HTERT RPE-1 (cell line): ENCODE results near the gene HNRNPA3.
"Not testable (repeated sequence)": the region's sequence is repeated elsewhere in the genome, so short reads cannot be mapped to it uniquely, and the experiment has no call there.

Source experiments
- in situ Hi-C: fragments of 300-500 bp; cut with MboI; formaldehyde crosslinking; loops from 4 replicates; pipeline ENCODE4 v1.14.3; 2020; ENCODE audit warnings: low sequenced_read_pairs

The HNRNPA3 gene

DNA sequence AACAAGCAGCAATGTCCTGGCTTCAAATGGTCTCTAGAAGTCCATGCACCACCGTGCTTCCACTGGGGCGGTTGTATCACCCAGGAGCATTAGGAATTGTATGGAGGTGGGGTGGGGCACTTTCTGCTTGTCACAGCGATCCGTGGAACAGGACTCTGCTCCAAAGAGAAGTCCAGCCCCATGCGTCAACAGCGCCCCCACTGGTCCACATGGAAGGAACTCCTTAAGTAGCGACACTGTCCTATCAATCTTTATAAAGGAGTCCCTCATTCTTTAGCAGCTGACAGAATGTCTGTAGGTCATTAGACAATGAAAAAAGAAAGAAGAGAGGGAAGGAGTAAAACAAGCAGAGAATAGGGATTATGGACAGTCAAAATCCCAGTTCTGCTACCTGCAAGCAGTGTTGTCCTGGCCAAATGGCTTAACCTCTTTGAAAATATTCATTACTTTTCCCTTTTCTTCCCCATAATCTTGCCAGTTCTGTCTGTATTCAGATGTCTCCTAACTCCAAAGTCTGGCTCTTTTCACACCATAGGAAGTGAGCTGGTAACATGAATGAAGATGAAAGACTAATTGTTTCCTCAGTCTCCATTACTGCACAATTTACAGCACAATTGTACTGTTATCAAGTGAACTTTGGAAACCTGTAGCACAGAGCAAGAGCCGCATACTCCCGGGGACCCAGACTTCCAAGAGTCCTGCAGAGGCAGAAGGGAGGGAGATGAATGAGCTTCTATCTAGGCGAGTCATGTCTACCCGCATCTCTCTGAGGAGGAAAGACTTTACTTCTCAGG, 42.0 kb downstream of the HNRNPA3 start:
- in situ Hi-C loops, result no loop called here

DNA sequence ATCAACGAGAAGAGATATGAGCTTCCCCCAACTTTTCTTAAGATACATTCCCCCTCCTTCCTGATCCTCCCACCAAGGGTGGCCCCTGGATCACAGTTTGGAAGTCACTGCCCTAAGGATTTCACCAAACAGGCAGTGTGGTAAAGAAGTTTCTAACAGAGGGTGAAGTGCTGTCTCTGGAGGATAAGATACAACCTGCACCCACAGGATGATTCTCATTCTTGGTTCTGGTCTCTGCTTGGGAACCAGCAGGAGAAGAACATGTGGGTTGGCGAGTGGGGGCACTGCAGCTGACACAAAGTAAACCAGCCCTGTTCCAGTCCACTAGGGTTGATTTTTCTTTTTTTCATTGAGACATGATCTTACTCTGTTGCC, 42.6 kb downstream of the HNRNPA3 start:
- in situ Hi-C loops, result no loop called here

DNA sequence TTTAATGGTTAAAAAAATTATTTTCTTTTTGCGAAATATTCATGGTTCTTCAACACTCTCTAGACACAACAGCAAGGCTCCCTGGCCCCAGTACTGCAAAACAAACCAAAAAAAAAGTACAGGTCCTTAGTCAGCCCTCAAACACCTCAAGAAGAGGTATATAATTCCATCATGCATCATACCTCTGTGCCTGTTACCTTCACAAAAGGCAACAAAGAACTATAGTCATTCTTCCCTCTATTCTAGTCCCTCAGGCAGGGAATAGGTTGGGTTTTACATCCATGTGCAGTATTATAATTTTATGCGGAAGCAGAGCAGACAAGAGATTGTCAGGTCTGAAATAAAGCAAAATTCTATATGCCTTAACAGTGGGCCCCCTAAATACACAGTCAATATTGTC, 43.4 kb downstream of the HNRNPA3 start:
- in situ Hi-C loops, result no loop called here

DNA sequence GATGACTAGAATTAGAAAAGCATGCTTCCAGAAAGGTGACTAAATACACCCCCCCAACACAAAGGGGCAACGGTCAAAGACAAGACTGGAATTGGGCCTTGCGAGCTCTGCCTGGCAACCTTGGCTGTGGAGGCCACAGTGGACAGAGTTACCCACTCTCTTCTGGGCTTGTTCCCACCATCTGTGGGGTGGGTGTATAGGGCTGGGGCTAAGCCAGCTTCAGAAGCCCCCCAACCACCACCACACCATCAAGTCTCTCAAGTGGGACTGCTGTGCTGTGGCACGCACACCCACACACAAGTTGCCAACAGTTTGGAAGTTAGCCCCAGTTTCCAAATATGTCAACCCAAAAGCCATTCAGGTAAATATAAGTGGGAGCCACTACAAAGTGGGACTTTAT, 44.1 kb downstream of the HNRNPA3 start:
- in situ Hi-C loops, result no loop called here

DNA sequence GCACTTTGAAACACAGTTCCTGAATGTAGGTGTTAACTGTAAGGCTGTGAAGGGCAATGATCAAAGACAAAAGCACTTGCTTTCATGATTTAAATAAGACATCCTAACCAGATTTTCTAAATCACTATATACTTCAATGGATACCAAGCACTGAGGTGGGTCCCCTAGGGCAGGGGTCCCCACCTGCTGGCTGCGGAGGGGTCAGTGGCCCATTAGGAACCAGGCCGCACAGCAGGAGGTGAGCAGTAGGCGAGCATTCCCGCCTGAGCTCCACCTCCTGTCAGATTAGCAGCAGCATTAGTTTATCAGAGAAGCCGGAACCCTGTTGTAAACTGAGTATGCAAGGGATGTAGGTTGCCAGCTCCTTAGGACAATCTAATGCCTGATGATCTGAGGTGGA, 44.9 kb downstream of the HNRNPA3 start:
- in situ Hi-C loops, result no loop called here

DNA sequence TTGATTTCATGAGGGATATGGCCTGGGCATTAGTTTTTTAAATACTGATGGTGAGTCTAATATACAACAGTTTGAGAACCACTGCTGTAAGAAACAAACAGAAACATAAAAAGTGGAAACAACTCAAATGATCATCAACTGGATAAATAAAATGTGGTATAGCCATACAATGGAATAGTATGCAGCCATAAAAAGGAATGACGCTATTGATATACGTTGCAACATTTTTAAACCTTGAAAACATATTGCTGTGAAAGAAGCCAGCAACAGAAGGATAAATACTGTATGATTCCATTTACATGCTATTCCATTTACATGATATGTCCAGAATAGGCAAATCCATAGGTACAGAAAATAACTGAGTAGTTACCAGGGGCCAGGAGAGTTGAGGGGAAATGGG, 45.5 kb downstream of the HNRNPA3 start:
- in situ Hi-C loops, result no loop called here

DNA sequence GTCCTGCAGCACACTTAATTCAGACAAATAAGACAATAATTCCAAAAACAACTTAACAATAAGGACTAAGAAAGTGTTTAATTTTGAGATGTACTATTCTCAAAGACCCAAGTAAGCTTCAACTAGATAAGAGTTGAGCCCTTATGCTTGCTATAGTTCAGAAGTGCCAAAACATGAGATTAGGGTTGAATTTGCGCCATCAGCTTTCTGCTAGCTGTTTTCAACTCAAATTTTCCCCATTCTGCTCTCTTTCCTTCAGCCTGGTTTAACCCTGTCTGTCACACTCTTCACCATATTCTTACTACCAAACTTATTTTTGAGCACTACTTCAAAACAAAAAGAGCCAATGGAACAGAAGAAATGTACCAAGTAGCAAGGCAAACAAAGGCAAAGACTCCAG, 47.8 kb downstream of the HNRNPA3 start:
- in situ Hi-C loops, result no loop called here

DNA sequence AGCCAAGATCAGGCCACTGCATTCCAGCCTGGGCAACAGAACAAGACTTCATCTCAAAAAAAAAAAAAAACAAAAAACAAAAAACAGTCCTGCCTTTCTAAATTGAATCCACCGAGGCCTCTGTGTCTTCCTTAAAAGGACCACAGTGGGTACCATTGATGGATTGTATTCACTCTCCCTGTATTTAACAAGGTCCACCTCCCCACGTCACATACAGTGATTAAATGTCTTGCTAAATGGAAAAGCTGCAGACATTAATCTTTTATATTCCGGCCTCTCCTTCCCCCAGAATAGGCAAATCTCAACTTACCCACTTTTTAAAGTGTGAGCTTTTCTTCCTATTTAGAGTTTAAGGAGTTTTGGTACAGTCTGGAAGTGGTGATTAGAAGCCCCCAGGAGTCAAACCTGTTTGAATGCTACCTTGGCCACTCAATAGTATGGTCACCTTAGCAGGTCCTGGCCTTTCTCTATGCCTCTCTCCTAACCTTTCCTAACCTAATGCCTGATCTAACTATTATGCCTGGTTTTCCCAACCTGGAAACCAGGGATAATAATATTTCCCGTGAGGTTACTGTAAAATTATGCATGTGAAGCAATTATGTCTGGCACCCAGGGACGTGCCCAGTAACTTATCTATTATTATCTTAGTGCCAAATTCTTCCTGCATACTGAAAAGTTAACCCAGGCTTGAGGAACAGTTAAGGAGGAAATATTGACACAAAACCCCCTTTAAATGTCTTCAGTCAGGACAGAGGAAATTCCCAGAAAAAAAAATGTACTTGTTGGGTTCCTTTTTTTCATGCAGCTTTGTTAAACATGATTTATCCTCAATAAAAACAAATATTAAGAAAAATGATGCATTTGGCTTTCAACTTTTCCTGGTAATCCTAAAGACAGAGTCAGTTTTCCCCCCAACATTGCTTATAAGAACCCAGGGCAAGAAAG, 48.8 kb downstream of the HNRNPA3 start:
- in situ Hi-C loops, result no loop called here

DNA sequence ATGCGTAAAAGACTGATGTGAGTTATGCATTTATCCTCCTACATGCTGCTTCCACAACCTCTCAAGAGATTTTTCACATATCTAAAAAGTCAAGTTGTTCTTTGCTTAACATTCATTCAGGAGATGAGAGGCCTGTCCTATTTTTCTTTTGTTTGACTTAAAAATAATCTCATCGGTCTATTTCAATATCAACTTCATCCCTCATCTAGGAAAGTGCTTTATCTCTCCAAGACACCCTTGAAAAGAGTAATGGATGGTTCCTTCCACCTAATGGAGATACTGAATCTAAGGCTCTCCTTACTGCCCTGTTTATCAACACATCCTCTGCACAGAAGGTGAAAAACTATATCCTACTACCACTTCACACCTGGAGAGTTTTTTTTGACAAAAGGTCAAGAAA, 49.5 kb downstream of the HNRNPA3 start:
- in situ Hi-C loops, result no loop called here

DNA sequence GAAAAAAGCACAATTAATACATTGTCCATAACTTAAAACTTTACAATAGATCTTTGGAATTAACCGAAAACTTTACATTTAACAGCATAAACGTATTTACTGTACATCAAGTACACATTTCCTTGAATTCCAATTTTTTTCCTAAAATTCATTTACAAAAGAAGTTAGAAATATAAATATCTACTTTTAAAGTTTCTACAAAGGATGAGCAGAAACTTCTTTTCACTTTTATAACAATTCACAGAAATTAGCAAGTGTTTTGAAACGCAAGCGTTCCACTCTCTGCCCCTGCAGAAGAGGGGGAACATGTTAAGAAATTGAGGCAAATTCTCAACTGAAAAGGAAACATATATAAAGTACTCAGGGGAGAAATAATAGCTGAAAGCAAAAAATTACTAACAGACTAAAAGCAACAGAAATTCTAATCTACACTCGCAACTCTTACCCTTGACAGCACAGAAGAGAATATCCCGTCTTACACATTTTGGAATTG, 50.4 kb downstream of the HNRNPA3 start:
- in situ Hi-C loops, result no loop called here

DNA sequence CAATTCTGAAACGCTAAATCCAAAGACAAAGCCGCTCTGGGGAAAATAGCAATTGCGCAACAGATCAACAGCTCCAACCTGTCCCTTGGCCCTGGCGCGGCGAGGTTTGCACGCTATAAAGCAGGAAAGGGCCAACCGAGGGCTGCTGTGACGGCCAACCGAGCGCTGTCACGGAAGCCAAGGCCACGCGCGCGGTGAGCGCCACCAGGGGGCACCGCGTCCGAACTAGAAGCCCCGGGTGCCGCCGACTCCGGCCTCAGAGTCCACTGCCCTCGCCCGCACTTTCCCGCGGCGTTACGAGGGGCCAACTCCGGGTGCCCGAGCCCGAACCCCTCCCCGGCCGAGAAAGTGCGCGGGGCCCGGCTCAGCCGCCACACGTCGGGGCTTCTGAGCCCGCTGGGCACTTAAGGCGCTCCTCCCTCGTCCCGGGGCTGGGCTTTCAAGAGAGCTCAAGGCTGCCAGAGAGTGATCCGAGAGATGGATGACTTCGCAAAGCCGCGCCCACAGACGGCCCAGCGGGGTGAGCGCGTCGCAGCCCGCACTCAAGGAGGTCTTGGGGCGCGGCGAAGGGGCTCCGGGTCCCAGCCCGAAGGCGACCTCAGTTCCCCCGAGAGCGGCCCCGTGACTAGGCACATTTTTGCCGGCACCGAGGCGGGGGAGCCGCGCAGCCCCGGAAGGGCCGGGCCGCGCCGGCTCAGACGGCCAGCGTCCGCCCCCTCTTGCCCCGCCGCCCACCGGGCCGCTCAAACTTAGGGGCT, 51.0 kb downstream of the HNRNPA3 start:
- in situ Hi-C loops, result no loop called here

DNA sequence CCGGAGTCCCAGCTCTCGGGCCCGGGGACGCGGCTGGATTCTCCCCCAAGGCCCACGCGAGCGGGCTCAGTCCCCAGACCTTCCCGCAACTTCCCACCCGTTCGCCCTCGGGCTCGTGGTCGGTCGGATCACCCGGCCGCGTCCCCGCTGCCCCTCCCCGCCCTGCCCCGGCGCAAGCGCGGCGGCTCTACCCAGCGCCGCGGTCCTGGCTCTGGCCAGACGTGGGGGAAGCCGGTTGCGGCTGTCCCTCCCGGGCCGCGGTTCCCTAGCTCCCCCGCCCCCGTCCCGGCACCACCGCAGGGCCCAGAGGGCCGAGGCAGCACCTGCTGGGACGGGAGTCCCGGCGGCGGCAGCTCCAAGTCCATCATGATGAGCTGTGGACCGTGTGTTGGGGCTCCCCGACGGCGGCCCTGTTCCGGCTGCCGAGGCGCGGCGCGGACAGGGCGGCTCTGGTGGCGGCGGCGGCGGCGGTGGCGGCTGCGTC, 51.7 kb downstream of the HNRNPA3 start:
- in situ Hi-C loops, result no loop called here

DNA sequence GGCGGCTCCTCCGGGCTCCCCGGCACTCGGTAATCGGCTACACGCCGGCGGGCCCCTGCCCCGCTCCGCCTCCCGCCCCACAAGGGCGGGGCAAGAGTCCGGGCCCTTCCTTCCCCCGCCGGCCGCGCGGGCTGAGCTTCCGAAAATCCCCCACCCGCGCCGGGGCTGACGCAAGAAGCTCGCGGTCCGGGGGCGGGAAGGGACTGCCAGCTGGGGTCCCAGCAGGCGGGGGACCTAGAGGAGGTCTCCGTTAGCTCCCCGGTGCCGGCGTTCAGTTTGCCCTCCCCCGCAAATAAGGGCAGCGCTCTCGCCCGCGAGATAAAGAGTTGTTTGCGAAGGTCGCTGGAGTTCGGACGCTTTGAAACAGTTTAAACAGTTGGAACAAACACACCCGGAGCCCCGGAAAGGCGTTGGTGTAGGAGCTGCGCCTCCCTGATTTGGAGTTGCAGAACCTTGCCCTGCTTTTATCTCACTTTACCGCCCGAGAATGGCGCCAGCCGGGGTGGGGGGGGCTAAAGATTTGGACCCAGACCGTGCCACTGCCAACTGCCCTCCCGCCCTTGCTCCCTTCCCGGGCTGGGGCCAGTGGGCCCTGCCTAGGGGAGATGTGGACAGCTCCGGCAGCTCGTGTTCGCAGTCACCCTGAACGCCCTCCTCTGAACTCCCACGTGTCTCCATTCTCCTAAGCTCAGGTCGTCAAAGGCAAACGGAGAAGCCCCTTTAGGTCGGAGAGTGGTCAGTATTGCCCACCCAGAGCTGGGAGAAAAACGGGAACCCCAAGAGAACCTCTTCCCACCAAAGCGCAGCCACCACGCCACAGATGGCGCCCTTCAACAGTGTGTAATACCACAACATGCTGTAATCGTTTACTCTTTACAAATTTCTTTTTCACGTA, 52.3 kb downstream of the HNRNPA3 start, which contains the start of gene NFE2L2:
NFE2L2 (minus strand) TSS at position 35 of the 895 bp plus-strand sequence. CDS start 151 bp downstream, outside the sequence.
- in situ Hi-C loops, result no loop called here

DNA sequence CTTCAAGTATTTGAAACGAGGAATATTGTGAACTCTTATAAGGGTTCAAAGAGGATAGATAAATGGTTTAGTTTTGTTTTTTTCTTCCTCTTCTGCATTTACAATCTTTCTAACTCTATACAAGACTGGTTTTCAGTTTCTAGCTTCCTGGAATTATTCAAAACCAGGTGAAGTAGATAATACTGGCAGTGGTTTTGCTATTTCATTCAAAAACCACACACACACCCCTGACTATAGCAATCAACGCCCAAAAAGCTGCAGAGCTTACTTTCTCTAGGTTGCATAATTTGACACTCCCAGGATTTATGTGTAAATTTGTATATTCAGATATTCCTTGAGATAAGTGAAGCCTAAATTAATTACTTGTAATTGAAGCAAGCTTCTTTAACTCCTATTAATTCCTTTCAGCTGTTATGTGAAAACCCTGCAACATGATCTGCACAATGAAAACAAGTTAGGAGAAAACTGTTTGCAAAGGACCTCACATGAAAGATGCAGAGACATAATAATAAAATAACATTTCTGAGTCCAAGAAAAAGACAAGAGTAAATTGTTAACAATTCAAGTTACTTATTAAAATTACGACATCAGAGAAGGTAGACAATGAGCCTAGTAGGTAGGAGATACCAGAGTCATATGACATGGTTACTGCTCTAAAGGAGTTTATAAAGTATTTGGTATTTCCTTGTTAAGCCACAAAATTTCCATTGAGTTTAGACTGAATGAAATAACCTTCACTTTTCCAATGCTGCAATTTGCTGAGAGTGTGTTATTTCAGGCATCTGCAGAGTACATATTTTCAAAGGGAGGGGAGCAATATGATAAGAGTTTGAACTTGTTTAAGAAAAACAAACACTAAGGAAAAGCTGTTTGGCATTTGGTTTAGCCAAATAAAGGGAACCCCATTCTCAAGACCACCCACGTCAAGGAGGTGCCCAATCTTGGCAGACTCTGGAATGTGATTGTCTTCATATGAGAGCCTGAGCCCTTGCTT, 53.5 kb downstream of the HNRNPA3 start:
- in situ Hi-C loops, result no loop called here

DNA sequence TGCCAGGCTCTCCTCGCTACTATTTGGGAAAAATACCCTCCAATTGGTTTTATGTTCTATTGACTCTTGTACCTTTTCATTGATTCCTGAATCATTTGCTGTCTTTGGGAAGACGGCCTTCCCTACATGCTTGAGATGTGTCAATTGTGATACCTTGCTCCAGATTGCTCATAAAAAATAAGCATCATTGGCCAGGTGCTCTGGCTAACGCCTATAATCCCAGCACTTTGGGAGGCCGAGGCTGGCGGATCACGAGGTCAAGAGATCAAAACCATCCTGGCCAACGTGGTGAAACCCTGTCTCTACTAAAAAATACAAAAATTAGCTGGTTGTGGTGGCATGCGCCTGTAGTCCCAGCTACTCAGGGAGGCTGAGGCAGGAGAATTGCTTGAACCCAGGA, 54.4 kb downstream of the HNRNPA3 start:
- in situ Hi-C loops, result not testable (repeated sequence)

DNA sequence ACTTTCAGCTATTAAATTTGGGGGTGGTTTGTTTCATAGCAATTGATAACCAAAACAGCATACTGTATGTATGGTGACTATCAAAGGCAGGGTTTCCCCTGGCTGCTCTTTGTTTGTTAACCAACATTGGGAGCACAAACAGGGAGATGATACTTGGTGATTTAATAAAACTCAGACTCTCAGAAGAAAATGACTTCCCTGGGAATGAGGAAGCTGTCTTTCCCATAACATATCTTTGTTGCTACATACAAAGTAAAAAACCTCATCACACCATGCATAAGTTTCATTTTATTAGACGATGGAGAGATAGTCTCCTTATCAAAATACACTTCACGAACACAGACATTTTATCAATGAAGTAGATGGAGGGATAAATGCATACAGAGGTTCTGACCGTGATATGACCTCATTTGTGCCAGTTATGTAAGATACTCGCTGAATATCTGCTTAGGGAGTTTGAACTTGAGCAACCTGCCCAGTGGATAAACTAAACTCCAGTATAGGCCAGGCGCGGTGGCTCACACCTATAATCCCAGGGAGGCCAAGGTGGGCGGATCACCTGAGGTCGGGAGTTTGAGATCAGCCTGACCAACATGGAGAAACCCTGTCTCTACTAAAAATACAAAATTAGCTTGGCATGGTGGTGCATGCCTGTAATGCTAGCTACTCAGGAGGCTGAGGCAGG, 55.7 kb downstream of the HNRNPA3 start:
- in situ Hi-C loops, result no loop called here

DNA sequence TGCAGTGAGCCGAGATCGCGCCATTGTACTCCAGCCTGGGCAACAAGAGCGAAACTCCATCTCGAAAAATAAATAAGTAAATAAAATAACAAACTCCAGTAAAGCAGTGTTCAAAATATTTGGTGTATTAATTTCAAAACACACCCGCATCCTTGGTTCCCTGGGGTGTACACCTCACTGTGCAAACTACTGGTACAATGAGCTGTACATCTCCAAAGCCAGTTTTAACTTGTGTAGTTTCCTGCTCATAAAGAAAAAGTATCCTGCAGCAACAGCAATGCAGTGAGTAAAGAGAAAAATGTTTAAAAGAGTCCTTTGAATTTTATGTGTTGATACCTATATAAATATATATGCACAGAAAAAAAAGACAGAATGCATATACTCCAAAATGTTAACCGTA, 56.3 kb downstream of the HNRNPA3 start:
- in situ Hi-C loops, result no loop called here

DNA sequence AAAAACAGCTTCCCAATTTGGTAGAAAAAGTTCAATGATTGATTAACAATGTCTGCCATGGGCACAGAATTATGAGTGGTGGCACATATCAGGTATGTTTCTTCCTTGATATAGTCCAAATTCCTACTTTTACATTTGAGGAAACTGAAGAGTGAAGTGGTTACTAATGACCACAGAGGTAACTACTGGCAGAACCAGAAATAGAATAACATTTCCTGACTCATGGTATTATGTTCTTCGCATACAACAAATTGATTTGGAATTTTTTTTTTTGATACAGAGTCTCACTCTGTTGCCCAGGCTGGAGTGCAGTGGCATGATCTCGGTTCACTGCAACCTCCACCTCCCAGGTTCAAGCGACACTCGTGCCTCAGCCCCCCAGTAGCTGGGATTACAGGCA, 57.9 kb downstream of the HNRNPA3 start:
- in situ Hi-C loops, result no loop called here
